Measurements from ENCODE around the gene PEX11G.

PEX11G gene

DNA sequence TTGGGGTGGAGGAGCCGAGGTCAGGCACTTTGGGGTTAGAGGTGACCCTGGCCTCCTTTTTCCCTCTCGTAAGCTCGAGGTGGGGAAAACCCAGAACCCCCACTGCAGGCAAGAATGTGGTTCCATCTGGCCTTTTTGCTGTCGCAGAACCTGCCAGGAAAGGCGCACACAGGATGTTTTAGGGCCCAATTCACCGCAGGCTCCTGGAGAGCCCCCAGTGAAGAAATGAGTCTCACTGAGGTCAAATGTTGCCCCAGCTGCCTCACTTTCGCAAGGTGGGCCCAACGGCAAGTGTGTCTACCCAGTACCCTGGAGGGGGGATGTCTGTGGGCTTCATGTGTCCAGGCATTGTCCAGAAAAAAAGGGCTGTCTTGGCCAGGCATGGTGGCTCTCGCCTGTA is 61.8 kb downstream of the PEX11G start:
- TF ChIP-seq GATA2 (IDR thresholded peaks at IDR 0.05; ENCODE audit: low read depth, low read length) (no peak), GATA3 (IDR thresholded peaks at IDR 0.05; ENCODE audit: low read depth, low read length) (no peak)

Measured in SH-SY5Y (cell line).